ENCODE results near the gene SAMD3. TPM values are rescaled to one million over a fixed set of nuclear protein-coding genes. Genes with fewer than 3 reads are reported as not detected.

Gene SAMD3
- total RNA-seq, 4 donors from 2014 or later, result 3.5 TPM; not detected in 3

GRCh38 chr6:130116273-130116672, 106.5 kb downstream of the SAMD3 start:
- no peak for DNase-seq (ENCODE audit: low spot score in 2 of 2)
- no peaks in the 10 kb centered on the region for H3K27me3 ChIP-seq
- H3K4me3 ChIP-seq, result no peak overlapping the region
- no peak for TF ChIP-seq POLR2A (IDR thresholded peaks at IDR 0.05)
- H3K36me3 ChIP-seq, result no peaks in the 10 kb centered on the region
- WGBS, result 86% methylated on average over 4 of the region's 4 CpGs
- H3K27ac ChIP-seq, result no peak overlapping the region
- no peaks in the 10 kb centered on the region for H3K9me3 ChIP-seq
- no peaks in the 10 kb centered on the region for H3K4me1 ChIP-seq

DNA sequence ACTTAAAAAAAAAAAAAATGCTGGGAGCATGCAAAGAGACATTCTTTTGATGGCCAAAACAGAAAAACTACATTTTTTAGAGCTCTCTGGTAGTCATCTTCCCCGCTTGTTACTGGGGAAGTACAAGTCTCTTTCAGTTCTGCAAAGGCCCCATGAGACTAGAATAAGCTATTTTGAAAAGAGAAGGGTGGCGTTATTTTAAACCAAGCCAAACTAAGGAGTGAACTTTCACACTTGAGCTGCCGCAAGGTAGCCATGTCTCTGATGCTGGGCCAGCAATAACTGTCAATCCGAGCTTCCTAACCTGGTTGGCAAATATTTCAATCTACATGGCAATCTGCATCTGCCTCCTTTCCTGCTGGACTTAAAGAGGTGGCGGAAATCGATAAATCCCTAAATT, 107.7 kb downstream of the SAMD3 start:
- H3K9me3 ChIP-seq, result no peaks in the 10 kb centered on the region
- no peak for DNase-seq (ENCODE audit: low spot score in 2 of 2)
- H3K36me3 ChIP-seq, result no peaks in the 10 kb centered on the region
- H3K27me3 ChIP-seq, result no peaks in the 10 kb centered on the region
- no peak overlapping the region for H3K27ac ChIP-seq
- 76% methylated on average over 6 of the region's 6 CpGs for WGBS
- H3K4me1 ChIP-seq, result no peaks in the 10 kb centered on the region
- TF ChIP-seq CTCF (IDR thresholded peaks at IDR 0.05) (no peak), POLR2AphosphoS5 (IDR thresholded peaks at IDR 0.05) (no peak), POLR2A (IDR thresholded peaks at IDR 0.05) (no peak), EP300 (IDR thresholded peaks at IDR 0.05) (no peak)
- H3K4me3 ChIP-seq, result no peak overlapping the region

- no peaks in the 10 kb centered on the region for H3K9me3 ChIP-seq
- no peaks in the 10 kb centered on the region for H3K27me3 ChIP-seq
- H3K36me3 ChIP-seq, result no peaks in the 10 kb centered on the region
- TF ChIP-seq EP300 (IDR thresholded peaks at IDR 0.05) (no peak), CTCF (IDR thresholded peaks at IDR 0.05) (no peak), POLR2A (IDR thresholded peaks at IDR 0.05) (no peak), POLR2AphosphoS5 (IDR thresholded peaks at IDR 0.05) (no peak)
- no peaks in the 10 kb centered on the region for H3K4me1 ChIP-seq
- no peak for DNase-seq (ENCODE audit: low spot score in 2 of 2)
- 75% methylated on average over 2 of the region's 2 CpGs for WGBS
- no peak overlapping the region for H3K27ac ChIP-seq
- no peak overlapping the region for H3K4me3 ChIP-seq
Measured at GRCh38 chr6:130113201-130113710, 109.5 kb downstream of the SAMD3 start.

DNA sequence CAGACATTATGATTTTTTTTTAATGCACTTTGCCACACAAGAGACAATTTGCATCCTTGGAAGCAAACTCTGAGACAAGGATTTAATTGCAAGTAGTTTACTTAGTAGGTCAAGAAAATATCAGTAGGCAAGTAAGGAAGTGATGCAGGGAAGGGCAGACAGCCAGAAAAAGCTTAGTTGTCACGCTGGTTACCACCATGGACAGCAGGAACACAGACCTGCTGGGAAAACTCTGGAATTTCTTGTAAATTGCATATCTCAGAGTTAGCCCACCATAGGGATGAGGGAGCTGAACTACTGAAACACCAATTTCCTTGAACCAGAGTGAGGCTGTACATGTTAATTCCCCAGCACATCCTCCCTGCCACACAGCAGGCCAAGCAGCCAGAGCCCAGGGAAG, 111.7 kb downstream of the SAMD3 start:
- Histone ChIP-seq H3K36me3 (no peaks in the 10 kb centered on the region), H3K4me1 (no peaks in the 10 kb centered on the region), H3K27ac (no peak overlapping the region), H3K9me3 (no peaks in the 10 kb centered on the region), H3K27me3 (no peaks in the 10 kb centered on the region), H3K4me3 (no peak overlapping the region)
- 88% methylated on average over 1 of the region's 1 CpG for WGBS
- TF ChIP-seq EP300 (IDR thresholded peaks at IDR 0.05) (no peak), POLR2A (IDR thresholded peaks at IDR 0.05) (no peak), CTCF (IDR thresholded peaks at IDR 0.05) (no peak), POLR2AphosphoS5 (IDR thresholded peaks at IDR 0.05) (no peak)
- no peak for DNase-seq (ENCODE audit: low spot score in 2 of 2)

GRCh38 chr6:130107710-130108109, 115.0 kb downstream of the SAMD3 start:
- no peak for DNase-seq (ENCODE audit: low spot score in 2 of 2)
- no peaks in the 10 kb centered on the region for H3K9me3 ChIP-seq
- H3K27ac ChIP-seq, result no peak overlapping the region
- TF ChIP-seq POLR2AphosphoS5 (IDR thresholded peaks at IDR 0.05) (no peak), POLR2A (IDR thresholded peaks at IDR 0.05) (no peak)
- H3K4me3 ChIP-seq, result no peak overlapping the region
- 91% methylated on average over 1 of the region's 1 CpG for WGBS
- no peaks in the 10 kb centered on the region for H3K36me3 ChIP-seq
- no peaks in the 10 kb centered on the region for H3K27me3 ChIP-seq
- no peaks in the 10 kb centered on the region for H3K4me1 ChIP-seq

DNA sequence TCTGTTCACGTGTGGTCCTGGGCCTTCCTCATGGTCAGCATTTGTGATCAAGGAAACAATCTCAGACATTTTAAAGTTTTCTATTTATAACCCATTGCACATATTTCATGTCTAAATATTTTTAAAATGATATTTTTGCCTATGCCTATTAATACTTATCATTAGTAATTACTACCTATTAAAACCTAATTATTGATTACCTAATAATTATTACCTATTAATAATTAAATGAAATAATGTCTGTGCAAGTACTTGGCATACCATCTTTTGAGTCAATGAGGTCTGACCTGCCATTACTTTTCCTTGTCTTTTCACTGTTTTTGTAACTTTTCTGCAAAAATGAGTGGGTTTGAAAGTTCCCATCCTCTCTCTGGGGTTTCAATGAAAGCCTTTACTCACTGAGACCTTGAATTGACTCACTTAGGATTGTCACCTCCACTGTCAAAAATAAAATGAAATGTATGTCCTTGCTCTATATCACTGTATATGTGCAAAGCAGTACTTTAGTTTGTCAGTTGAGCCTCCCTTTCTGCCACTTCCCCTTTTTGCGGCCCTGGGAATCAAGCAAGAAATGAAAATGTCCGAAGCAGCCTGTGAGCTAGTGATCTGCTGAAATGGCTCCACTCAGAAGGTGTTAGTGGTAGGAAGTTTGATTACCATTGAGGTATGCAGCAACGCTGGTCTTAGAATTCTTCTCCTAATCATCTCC, 116.6 kb downstream of the SAMD3 start:
- DNase-seq (ENCODE audit: low spot score in 2 of 2), result no peak
- H3K27ac ChIP-seq, result no peak overlapping the region
- TF ChIP-seq POLR2AphosphoS5 (IDR thresholded peaks at IDR 0.05), result no peak
- TF ChIP-seq POLR2A (IDR thresholded peaks at IDR 0.05), result no peak
- no peak for TF ChIP-seq CTCF (IDR thresholded peaks at IDR 0.05)
- no peak for TF ChIP-seq EP300 (IDR thresholded peaks at IDR 0.05)
- no peaks in the 10 kb centered on the region for H3K27me3 ChIP-seq
- no peaks in the 10 kb centered on the region for H3K9me3 ChIP-seq
- no peaks in the 10 kb centered on the region for H3K36me3 ChIP-seq
- H3K4me3 ChIP-seq, result no peak overlapping the region
- WGBS, result 88% methylated on average over 4 of the region's 4 CpGs
- H3K4me1 ChIP-seq, result no peaks in the 10 kb centered on the region
